Measurements from ENCODE around the gene IGF2R.
"Not testable (repeated sequence)": the region's sequence is repeated elsewhere in the genome, so short reads cannot be mapped to it uniquely, and the experiment has no call there.

Gene IGF2R

DNA sequence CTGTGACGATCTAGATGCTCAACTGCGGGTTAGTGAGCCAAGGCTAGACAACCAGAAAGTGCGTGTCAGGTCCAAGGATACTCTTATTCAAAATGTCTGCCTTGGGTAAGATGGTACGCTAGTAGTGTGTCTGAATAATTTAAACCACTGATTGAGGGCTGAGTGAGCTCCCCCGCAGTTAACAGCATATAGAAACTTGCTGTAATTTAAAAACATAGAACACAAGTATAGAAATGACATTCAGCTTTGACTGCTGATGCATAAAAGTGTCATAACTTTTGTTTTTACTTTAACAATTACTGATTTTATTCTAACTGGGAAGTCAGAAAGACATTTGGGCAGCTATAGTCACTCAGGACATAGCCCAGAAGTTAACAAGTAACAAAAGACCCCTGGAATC lies 107.1 kb downstream of the IGF2R start:
- DNase-seq (ENCODE audit: low read depth) = no peak

DNA sequence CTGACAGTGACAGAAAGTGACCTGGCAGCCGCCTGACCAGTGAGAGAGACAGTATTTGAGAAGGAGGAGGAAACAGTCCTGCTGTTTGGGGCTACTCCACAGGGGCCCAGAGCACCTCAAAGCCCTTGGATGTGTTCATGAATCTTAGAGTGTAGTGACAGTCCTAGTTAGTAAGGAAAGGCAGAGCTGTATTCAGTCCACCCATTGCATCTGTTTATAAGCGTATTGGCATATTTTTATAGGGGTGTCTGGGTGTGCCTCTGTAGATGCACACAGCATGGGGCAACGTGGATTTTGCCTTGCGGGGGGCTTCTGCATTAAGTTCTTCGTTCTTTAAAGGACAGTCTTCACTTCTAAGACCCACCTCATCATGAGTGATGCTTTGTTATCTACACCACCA lies 108.1 kb downstream of the IGF2R start:
- DNase-seq (ENCODE audit: low read depth) = no peak

DNA sequence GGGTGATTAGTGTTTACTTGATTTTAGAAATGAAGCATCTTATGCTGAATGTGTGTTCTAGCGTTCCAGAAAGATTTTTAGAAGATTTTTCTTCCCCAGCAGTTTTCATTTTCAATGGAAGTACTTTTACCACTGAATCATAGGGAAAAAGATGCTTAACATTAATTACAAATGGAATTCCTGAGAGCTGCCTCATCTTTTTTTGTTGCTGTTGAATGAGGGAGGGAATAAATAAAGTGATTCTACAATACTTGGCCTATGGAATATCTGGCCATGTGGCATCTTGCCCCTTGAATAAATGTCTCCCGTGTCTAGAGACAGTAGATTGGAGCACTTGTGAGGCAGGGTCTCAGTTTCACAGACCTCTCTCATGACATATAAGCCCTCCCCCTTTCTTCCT lies 108.6 kb downstream of the IGF2R start:
- DNase-seq (ENCODE audit: low read depth) = no peak

DNA sequence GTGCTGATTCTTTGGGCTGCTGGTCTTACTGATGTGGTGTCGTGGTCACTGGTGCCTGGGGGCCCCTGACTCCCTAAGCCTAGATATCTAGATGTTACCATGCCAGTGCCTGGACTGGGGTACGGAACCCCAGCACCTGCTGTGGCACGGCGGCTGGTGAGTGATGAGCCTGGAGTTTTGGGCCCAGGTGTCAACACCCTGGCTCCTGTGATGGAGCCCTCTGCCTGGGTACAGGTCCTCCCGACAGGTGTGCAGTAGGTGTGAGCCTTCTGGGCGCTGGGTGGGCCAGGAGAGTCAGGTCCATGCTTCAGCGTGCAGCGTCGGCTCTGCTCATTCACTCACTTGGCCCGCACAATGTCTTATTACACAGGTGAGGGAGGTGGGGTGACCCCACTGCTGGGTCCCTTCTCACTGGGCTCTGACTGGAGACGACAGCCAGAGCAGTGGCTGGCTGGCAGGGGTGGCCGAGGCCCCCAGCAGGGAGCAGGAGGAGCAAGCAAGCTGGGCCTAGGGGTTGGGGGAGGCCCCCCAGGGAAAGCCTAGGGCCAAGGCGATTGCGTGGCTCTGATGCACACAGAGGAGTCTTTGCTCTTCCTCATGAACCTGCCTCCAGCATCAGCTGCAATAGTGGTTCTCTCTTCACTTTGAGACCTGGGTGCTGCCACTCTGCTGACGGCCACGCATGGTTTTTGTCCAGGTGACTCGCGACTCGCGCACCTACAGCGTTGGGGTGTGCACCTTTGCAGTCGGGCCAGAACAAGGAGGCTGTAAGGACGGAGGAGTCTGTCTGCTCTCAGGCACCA lies 110.2 kb downstream of the IGF2R start:
- no peak for DNase-seq (ENCODE audit: low read depth)

DNA sequence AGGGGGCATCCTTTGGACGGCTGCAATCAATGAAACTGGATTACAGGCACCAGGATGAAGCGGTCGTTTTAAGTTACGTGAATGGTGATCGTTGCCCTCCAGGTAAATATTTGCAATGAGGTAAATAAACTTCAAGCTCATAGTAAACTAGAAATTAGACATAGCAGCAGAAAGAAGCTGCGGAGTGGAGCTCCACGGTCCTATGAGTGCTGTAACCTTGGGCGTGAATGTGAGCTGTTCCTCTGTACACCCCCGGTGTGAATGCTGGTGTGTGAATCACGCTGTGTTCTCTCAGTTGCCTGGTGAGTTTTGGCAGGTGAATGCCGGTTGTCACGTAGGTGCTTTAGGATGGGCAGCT lies 110.8 kb downstream of the IGF2R start:
- DNase-seq (ENCODE audit: low read depth) = no peak

DNA sequence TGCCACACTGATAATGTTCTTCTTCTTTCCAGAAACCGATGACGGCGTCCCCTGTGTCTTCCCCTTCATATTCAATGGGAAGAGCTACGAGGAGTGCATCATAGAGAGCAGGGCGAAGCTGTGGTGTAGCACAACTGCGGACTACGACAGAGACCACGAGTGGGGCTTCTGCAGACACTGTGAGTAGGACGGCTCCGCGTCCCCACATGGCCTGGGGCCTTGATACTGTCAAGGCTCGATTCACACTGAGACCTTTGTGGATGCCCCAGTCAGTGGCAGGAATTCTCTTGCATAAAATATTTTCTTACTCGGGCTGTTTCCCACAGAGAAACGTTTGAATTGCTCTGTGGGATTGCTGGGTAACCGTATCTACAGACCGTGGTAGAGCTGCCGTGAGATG lies 111.2 kb downstream of the IGF2R start:
- no peak for DNase-seq (ENCODE audit: low read depth)

DNA sequence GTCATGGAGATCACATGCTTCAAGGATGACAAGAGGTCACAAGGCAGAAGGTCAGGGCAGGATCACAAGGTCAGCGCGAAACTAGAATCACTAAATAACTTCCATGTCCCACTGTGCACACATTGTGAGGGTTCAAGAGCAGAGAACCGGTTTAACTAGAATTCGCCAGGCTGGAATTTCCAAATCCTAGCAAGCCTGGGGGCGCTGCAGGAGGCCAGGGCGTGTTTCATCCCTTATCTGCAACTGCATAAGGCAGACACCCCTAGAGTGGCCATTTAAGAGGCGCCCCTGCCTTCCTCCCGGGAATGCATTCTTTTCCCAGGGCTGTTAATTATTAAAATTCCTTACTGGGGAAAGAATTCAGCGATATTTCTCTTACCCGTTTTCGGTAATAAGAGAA lies 112.5 kb downstream of the IGF2R start:
- no peak for DNase-seq (ENCODE audit: low read depth)

GRCh38 chr6:160082627-160083026 lies 113.7 kb downstream of the IGF2R start:
- DNase-seq (ENCODE audit: low read depth) = no peak

DNA sequence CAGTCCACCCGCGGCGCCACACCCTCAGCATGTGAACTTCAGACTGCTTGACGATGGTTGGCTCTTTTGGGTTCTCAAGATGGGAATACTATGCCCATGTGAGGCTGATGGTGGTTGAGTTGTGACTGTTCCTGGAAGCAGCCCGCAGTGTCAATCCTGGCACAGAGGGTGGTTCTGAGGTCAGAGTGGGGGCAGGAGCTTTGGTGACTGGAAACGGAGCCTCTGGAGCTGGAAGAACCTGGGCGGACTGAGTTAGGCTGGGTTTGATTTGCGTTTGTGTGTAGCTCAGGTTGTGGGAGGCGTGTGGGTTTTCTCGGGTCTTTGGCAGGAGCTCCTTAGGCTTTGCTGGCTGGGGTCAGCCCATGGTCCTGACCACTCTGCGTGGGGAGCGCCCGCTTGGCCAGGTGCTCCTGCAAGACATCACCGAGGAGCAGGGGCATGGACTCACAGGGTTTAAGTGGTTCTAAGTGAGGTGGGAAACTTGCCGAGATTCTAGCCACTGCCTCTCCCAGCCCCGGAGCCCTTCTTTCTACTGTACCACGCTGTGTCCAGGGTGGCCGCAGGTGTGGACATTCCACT lies 115.4 kb downstream of the IGF2R start:
- DNase-seq (ENCODE audit: low read depth) = no peak

- DNase-seq (ENCODE audit: low read depth) = no peak
Measured at GRCh38 chr6:160085226-160085625, 116.3 kb downstream of the IGF2R start.

DNA sequence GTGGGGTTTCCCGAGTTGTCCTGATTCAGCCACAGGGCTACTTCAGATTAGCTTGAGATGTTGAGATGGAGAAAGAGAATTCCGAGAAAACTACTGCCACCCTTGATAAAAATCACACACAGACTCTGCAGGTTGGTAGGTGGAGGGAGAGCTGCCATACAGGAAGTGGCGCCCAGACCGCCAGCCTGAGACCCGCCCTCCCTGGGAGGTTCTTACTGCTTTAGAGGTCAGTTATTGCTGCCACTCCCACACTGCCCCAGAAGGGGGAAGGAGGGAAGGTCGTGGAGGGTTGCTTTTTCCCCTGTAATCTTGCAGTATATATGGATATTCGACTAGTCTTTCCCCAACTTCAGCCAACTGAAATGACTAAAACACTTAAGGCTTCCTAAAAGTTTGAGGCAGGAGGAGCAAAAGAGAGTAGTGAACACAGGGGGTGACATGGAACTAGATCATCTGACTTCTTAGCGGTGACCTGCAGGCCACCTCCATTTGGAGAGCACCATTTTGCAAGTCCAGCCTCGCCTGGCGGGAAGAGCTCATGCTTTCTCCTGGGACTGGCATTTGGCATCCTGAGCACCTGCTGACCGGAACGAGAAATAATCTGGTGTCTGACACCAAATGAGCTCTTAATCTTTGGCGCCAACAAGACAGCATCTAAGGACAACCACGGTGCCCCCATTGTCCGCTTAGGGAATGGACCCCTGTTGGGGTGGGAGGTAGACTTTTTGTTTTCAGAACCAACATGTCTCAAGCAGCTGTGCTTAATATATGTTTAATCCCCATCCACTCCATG lies 117.0 kb downstream of the IGF2R start:
- DNase-seq (ENCODE audit: low read depth) = no peak

DNA sequence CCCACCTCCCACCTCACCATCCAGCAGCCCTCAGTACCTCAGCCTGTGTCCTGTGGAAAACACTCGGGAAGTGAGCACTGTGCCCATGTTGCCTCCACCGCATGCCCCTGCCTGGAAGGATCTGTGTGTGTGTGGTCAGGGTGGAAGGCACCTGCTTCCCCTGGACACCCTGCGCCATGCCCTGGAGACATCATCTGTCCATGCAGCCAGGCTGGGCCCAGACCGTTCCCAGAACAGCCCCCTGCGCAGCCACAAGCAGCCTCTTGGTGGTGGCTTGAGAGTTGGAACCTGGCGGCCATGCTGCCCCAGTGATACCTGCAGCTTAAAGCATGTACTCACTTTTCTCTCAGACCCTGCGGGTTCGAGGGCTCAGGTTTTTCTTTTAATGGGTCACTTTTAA lies 117.9 kb downstream of the IGF2R start:
- no peak for DNase-seq (ENCODE audit: low read depth)

DNA sequence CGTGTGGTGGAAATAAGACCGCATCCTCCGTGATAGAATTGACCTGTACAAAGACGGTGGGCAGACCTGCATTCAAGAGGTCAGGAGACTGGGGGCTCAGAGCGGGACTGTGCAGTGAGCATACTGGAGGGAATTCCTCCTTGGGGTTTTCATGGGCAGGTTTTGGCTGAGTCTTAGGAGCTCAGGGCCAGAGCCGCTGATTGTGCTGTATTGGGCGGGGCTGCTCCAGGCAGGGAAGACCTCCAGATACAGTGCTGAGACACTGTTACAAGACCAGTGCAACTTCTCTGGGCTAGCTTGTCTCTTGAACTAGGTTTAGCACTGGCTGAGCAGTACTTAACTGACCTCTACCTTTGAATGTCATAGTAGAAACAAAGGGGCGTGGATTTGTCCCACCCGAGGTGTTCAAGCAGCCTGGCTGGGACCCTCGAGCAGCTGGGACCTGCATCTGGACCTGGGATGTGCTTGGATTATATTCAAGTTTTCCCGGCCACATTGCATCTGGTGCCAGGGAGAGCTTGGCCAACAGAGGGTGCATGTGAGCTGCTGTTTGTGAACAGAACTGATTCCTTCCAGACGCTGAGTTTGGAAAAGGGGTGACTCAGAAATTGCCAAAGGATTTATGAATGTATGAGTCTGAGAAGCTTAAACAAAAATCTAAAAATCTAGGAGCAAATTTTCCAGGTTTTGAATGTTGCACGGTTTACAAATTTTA lies 119.3 kb downstream of the IGF2R start:
- no peak for DNase-seq (ENCODE audit: low read depth)

DNA sequence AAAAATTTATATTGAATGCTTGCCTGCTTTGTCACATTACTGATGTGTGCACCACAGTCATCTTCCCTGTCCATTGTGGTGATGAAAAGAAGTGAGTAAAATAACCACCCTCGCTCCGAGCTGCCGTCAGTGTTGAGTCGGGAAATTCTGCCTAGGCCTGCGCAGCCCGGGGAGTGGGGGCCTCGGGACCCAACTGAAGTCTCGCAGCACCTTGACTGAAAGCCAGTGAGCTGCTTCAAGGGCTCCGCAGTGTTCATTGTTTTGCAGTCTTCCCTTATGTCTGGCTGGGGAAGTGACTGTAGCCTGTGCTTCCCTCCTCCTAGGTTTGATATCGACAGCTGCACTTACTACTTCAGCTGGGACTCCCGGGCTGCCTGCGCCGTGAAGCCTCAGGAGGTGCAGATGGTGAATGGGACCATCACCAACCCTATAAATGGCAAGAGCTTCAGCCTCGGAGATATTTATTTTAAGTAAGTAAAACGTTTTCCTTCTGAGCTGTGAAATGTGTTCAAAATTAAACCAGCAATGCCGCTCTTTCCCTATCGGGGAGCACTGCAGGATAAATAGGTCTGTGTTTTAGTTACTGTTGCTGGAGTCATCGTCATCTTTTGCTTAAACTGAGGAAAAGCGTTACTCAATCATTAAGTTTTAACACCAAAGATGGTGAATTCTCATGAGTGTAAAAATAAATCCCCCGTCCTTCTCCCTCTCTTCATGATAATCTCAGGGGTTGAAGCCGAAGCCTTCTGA lies 120.1 kb downstream of the IGF2R start:
- DNase-seq (ENCODE audit: low read depth) = no peak

- no peak for DNase-seq (ENCODE audit: low read depth)
Measured at GRCh38 chr6:160089534-160089897, 120.6 kb downstream of the IGF2R start.

DNA sequence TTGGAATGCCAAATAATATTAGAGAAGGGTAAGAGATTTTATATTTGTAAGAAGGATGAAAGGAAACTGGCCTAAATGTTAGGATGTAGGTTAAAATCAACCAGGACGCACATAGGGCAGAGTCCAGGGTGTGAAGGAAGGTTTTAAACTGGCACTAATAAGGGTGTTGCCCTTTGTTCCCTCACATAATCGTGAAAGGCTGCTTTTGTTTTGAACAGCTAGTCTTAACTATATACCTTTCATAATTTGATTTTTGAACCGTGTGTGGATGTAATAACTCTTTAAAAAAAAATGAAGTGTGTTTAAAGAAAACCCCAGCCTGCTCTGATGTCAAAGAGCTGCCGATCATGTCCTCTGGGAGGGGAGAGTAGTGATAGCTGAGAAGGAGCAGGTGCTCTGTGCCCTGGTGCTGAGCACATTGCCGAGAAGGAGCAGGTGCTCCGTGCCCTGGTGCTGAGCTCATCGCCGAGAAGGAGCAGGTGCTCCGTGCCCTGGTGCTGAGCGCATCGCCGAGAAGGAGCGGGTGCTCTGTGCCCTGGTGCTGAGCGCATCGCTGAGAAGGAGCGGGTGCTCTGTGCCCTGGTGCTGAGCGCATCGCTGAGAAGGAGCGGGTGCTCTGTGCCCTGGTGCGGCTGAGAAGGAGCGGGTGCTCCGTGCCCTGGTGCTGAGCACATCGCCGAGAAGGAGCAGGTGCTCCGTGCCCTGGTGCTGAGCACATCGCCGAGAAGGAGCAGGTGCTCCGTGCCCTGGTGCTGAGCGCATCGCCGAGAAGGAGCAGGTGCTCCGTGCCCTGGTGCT lies 121.8 kb downstream of the IGF2R start:
- DNase-seq (ENCODE audit: low read depth) = not testable (repeated sequence)

GRCh38 chr6:160092176-160092575 lies 123.3 kb downstream of the IGF2R start:
- DNase-seq (ENCODE audit: low read depth) = not testable (repeated sequence)

DNA sequence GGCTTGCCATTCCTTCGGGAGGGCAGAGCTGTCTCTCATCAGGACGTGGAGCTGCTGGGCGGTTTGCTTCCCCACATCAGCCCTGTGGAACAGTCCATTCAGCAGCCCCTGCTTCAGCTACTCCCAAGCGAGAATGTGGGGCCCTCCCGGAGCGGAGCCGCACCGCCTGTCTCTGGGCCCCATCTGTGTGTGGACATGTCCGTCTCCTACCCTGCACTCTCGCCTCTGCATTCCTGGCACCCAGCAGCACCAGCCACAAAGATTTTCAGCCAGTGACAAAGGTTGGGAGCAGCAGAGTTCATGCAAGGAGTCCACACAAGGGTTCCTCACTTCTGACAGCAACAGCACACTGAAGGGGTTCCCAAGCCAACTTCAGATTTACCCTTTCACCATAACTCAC lies 123.7 kb downstream of the IGF2R start:
- no peak for DNase-seq (ENCODE audit: low read depth)

DNA sequence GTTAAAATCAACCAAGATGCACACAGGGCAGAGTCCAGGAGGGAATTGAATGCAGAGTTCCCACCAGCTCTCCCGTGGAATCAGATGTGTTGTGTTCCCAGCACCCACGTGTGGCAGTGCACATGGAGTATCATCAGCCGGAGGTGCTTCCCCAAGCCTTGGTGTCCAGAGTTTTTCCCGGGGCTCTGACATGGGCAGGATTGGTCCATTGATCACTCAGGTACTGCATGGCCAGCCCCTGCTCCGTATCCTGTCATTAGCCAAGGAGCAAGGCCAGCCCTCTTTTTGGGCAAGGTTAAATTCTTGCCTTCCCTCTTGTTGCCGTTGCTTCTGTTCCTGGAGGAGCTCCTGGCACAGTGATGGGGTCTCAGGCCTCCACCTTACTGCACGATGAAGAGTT lies 124.2 kb downstream of the IGF2R start:
- no peak for DNase-seq (ENCODE audit: low read depth)

DNA sequence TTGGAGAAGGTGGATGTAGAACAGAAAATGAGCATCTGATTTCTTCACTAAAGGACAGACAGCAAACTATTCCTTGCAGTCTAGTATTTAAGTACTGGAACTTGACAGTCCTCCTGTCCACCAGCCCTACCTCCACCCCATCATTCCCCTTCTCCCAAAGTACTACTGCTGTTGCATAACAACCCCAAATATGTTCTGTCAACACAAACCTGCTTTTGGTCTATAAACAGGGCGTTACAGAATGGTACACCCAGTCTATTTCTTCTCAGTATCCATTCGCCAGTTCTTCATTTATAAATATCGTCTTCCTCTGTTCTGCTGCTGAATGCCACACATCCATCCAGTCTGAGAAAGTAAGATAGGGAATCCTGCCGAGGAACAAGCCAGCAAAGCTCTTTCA lies 125.1 kb downstream of the IGF2R start:
- no peak for DNase-seq (ENCODE audit: low read depth)
